ENCODE measurements around the gene SPEF2. TPM values are rescaled to one million over a fixed set of nuclear protein-coding genes. Genes with fewer than 3 reads are reported as not detected.

Gene SPEF2
- total and polyA plus RNA-seq, 9 of the 15 experiments (the other 6 are each of a cell fraction or from before 2014, with no cell fraction given), result 0.11 to 0.62 (median 0.20) TPM; not detected in 2

DNA sequence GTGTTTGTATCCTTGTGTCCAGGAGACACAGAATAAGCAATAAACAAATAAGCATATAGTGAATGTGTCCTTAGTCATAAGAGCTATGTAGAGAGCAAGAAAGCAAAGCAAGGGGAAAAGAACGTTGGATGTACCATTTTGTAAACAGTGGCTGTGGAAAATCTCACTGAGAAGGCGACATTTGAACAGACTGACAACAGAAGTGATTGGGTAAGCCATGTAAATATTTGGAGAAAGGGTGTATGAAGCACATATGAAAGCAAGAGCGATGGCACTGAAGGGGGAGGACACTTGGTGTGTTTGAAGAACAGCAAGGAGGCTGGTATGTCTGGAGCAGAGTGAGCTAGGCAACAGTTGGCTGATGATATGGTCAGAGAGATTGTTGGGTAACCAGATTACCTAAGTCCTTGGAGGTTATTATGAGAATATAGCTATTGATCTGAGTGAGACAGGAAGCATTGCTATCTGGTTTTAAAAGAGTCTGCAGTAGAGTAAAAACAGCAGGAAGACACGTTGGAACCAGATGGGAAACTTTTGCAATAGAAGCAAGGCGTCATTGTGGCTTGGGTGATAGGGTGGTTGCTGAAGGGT lies 123.6 kb downstream of the SPEF2 start (continued):
- TF ChIP-seq HMGN3 (IDR thresholded peaks at IDR 0.05; ENCODE audit: borderline replicate concordance, extremely low read depth, insufficient read length, low read depth, low read length) (no peak), MCM2 (IDR thresholded peaks at IDR 0.05; ENCODE audit: low read depth) (no peak), FOXJ3 (CRISPR knock-in tag; IDR thresholded peaks at IDR 0.05) (no peak), ZNF347 (CRISPR knock-in tag; IDR thresholded peaks at IDR 0.05; ENCODE audit: low read depth) (no peak), MEIS2 (IDR thresholded peaks at IDR 0.05; ENCODE audit: partially characterized antibody) (no peak)
- TF ChIP-seq, protein P1, sequence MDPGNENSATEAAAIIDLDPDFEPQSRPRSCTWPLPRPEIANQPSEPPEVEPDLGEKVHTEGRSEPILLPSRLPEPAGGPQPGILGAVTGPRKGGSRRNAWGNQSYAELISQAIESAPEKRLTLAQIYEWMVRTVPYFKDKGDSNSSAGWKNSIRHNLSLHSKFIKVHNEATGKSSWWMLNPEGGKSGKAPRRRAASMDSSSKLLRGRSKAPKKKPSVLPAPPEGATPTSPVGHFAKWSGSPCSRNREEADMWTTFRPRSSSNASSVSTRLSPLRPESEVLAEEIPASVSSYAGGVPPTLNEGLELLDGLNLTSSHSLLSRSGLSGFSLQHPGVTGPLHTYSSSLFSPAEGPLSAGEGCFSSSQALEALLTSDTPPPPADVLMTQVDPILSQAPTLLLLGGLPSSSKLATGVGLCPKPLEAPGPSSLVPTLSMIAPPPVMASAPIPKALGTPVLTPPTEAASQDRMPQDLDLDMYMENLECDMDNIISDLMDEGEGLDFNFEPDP (CRISPR knock-in tag; IDR thresholded peaks at IDR 0.05), result no peak
- TF ChIP-seq, protein P2, sequence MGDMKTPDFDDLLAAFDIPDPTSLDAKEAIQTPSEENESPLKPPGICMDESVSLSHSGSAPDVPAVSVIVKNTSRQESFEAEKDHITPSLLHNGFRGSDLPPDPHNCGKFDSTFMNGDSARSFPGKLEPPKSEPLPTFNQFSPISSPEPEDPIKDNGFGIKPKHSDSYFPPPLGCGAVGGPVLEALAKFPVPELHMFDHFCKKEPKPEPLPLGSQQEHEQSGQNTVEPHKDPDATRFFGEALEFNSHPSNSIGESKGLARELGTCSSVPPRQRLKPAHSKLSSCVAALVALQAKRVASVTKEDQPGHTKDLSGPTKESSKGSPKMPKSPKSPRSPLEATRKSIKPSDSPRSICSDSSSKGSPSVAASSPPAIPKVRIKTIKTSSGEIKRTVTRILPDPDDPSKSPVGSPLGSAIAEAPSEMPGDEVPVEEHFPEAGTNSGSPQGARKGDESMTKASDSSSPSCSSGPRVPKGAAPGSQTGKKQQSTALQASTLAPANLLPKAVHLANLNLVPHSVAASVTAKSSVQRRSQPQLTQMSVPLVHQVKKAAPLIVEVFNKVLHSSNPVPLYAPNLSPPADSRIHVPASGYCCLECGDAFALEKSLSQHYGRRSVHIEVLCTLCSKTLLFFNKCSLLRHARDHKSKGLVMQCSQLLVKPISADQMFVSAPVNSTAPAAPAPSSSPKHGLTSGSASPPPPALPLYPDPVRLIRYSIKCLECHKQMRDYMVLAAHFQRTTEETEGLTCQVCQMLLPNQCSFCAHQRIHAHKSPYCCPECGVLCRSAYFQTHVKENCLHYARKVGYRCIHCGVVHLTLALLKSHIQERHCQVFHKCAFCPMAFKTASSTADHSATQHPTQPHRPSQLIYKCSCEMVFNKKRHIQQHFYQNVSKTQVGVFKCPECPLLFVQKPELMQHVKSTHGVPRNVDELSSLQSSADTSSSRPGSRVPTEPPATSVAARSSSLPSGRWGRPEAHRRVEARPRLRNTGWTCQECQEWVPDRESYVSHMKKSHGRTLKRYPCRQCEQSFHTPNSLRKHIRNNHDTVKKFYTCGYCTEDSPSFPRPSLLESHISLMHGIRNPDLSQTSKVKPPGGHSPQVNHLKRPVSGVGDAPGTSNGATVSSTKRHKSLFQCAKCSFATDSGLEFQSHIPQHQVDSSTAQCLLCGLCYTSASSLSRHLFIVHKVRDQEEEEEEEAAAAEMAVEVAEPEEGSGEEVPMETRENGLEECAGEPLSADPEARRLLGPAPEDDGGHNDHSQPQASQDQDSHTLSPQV (IDR thresholded peaks at IDR 0.05), result no peak
